ENCODE results near the gene TSEN15.

DNA sequence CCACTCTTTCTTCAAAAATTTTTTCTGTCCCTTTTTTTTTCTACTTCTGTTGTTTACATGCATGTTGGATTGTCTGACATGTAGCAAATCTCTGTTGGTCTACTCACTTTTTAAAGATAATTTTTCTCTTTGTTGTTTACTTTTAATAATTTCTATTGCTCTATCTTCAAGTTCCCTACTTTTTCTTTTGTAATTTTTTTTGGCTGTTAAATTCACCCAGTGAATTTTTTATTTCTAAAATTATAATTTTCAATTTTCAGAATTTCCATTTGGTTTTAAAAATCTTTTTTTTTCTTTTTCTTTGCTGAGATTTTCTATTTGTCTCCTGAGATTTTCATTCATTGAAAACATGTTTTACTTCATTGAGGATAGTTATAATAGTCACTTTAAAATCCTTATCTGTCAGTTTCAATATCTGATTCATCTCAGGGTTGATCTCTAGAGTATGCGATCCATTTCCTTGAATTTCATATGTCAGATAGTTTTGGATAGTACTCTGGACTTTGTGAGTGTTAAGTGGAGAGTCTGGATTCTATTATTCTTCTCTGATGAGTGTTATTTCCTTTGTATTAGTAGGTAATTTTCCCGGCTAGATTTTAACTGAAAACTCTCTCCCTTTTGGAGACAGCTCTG lies 1.6 kb upstream of the TSEN15 start:
- TF ChIP-seq, protein P1, sequence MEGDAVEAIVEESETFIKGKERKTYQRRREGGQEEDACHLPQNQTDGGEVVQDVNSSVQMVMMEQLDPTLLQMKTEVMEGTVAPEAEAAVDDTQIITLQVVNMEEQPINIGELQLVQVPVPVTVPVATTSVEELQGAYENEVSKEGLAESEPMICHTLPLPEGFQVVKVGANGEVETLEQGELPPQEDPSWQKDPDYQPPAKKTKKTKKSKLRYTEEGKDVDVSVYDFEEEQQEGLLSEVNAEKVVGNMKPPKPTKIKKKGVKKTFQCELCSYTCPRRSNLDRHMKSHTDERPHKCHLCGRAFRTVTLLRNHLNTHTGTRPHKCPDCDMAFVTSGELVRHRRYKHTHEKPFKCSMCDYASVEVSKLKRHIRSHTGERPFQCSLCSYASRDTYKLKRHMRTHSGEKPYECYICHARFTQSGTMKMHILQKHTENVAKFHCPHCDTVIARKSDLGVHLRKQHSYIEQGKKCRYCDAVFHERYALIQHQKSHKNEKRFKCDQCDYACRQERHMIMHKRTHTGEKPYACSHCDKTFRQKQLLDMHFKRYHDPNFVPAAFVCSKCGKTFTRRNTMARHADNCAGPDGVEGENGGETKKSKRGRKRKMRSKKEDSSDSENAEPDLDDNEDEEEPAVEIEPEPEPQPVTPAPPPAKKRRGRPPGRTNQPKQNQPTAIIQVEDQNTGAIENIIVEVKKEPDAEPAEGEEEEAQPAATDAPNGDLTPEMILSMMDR (IDR thresholded peaks at IDR 0.05) = no peak
- TF ChIP-seq POLR2A (IDR thresholded peaks at IDR 0.05) = no peak
- no peak for TF ChIP-seq POLR2AphosphoS5 (IDR thresholded peaks at IDR 0.05)

Measured in transverse colon (tissue), 4 donors.